ENCODE data around the gene ACVR1B.

DNA sequence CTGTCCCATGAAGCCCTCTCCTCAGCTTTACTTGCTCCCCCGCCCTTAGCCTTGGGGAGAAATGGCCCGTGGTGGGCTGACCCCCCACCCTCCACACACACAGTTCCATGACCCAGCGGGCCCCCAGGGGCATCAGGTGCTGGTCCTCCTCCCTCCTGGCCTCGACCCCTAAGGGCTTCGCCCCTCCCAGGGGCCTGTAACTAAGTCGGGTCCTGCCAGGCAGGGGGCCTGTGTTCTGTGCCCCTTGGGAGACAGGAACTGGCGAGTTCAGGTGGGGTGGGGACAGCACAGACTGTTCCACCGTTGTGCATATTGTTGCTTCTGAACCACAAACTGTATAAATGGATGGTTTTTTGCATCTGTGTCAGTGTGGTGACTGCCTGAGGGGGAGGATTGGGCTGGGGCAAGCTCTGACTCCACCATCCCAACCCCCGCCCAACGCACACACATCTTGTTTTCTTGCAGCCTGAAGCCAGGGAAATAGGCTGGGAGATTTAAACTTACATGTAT is 64.1 kb downstream of the ACVR1B start:
- no peak for TF ChIP-seq CTCF (IDR thresholded peaks at IDR 0.05)
- TF ChIP-seq POLR2A (IDR thresholded peaks at IDR 0.05): no peak
